Stimulated activated CD4-positive, alpha-beta T cell treated with anti-CD3 and anti-CD28 coated beads, Interleukin-15, amount 100 ng/mL, for 48 hours (primary cell): Measurements from ENCODE around the gene TM9SF1.
"Not testable (repeated sequence)": the region's sequence is repeated elsewhere in the genome, so short reads cannot be mapped to it uniquely, and the experiment has no call there.

Experiments used
- DNase-seq, 2 donors: peaks; one replicate each; pipeline ENCODE4 v3.0.0-alpha.2; 2020; ENCODE audit warnings: low read depth in 2 of 2

Gene TM9SF1

DNA sequence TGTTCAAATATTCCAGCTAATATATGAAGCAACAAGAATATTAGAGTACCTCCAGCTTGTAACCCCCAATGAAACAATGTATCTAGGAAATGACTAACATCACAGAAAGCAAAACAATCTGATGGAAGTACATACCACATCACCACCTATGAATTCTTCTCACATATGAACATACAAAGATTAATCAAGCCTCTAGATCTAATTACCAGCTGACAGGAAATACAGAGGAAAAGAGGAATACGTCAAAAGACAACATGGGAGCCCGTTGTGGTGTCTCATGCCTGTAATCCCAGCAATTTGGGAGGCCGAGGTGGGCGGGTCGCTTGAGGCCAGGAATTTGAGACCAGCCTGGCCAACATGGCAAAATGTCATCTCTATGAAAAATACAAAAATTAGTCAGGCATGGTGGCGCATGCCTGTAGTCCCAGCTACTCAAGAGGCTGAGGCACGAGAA lies 29.4 kb upstream of the TM9SF1 start:
- no peak for DNase-seq

DNA sequence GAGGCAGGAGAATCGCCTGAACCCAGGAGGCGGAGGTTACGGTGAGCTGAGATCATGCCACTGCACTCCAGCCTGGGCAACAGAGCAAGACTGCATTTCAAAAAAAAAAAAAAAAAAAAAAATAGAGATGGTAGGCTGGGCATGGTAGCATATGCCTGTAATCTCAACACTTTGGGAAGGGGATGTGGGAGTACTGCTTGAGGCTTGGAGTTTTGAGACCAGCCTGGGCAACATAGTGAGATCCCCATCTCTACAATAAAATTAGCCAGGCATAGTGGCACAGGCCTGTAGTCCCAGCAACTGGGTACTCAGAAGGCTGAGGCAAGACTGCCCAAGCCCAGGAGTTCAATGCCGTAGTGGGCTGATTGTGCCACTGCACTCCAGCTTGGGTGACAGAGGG lies 27.7 kb upstream of the TM9SF1 start:
- not testable (repeated sequence) for DNase-seq

- no peak for DNase-seq
Observed at GRCh38 chr14:24219521-24219920, 24.3 kb upstream of the TM9SF1 start.

- no peak for DNase-seq
Observed at GRCh38 chr14:24219080-24219479, 23.8 kb upstream of the TM9SF1 start.

DNA sequence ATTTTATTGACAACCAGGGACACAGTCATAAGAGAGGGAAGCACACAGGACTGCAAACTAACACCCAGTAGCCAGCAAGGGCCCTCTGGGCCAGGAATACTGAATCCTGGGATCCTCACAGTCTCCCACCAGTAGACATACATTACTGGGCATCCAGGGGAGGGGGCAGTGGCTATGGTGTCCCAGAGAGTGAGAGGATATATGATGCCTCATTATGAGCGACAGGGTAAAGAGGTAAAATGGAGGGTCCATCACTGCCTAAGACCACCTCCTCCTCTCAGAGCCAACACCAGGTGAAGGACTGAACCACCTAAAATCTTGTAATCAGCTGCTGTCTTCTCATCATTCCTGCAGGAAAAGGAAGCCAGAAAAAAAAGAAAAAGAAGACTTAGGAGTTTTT lies 21.6 kb upstream of the TM9SF1 start:
- not testable (repeated sequence) for DNase-seq

GRCh38 chr14:24216345-24216699 lies 21.1 kb upstream of the TM9SF1 start:
- DNase-seq: no peak

- DNase-seq: peak; percentile 71 to 77
Observed at GRCh38 chr14:24215495-24216344, 20.5 kb upstream of the TM9SF1 start, which contains the start of gene MDP1. Gene MDP1, minus strand, starts transcription at chr14:24216066. Its CDS starts 111 bp downstream, at chr14:24215955.

GRCh38 chr14:24213866-24214662 lies 18.8 kb upstream of the TM9SF1 start:
- DNase-seq: no peak

DNA sequence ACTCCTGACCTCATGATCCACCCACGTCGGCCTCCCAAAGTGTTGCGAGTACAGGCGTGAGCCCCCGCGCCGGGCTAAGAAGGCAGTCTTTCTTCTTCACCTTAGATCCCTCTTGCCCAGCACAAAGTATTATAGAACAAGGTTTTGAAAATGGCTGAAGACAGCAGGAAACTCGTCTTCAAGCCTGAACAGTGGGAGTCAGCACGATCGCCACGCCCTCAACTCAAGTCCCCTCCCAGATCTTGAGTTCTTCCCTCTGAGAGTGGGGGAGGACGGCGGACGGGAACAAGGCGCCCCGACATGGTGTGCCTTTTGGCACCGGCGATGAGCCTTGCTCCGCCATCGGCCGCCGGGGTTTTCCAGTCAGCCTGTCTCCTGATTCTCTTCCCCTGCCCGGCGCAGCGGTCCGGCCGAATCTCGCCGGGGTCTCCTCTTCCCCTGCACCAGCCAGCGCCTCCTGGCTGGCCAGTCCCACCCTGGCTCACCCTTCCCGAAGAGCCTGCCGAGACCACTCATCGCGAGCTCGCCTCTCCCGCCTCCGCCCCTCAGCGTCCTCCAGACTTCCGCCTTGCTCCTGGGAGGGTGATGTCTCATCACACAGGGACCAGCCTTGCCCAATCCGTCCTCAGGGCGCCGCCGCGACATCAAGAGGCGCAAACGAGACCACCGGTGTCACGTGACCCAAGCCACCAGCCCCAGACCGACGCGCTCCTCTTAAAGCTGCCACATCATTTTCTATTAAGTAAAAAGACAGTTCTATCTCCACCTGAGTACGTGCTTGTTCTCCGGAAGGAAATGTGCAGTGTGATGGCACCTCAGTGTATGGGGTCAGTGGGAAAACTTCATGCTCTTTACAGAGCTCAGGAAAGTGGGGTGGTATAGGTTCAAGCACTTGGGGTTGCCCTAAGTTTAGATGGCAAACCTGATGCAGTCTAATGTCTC lies 18.0 kb upstream of the TM9SF1 start, which contains the start of gene CHMP4A:
CHMP4A (minus strand) TSS at position 565 of the 942 bp plus-strand sequence; CDS start at position 516, 49 bp downstream.
- DNase-seq: peak; percentile 96

DNA sequence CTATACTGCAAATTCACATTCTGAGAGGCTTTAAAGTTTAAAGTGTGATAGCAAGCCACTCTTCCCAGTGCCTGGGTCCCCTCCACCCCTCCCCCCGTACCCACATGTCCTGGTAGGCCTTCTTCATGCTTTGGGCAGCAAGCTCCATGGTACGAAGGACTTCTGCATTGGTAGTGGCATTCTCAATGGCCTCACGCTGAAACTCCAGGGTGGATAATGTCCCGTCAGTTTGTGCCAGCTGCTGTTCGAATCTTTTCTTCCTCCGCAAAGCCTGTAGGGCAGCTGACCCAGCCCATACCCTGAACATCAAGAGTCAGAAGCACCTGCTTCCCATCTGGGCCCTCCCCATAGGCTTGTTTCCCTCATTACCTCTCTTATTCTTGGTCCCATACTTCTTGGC lies 16.1 kb upstream of the TM9SF1 start:
- DNase-seq: no peak

DNA sequence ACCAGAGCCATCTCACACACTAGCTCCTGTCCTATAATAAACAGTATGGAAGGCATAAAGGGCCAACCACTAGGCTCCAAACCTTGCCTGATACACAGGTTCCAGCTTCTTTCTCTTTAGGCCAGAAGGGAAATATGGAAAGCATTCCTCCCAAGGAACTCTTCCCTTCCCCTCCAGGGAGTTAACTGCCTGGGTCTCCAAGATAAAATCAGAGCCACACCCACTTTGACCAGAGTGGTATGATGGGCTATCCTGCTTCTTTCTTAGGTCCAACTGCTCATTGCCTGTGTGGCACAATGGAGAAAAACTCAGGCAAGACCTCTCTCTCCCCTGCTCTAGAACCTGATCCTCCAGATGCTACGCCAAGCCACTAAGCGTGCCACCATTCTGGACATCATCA lies 12.4 kb upstream of the TM9SF1 start:
- no peak for DNase-seq

- DNase-seq: no peak
Observed at GRCh38 chr14:24207104-24207551, 11.9 kb upstream of the TM9SF1 start.

DNA sequence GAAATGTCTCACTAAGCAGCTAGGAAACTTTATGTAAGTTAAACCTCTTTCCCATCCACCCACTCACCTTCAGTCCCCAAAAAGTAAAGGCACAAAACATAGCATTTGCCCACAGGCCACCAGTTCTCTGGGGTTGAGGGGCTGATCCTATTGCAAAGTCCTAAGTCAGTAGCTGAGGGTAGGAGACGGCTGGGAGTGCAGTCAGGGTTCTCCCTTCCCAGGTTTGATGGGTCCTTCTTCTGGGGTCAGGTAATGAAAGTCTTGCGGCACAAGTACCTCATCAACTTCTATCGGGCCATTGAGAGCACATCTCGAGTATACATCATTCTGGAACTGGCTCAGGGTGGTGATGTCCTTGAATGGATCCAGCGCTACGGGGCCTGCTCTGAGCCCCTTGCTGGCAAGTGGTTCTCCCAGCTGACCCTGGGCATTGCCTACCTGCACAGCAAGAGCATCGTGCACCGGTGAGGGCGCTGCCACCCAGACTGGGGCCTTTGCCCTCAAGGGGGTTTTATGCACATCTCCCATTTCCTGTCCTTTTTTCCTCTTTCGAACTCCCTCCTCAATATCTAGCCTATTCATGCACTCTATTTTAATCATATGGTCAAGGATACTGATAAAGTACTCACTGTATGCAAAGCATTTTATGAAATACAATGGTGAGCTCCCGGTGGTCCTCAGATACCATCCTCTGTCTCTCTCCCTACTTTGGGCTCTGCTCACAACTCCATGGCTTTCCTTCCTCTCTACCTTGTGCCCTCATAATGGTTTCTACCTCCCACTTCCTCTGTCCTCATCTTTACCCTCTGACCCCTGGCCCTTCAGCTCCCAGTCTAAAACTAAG lies 11.2 kb upstream of the TM9SF1 start:
- DNase-seq: no peak

- no peak for DNase-seq
Observed at GRCh38 chr14:24204163-24205146, 9.2 kb upstream of the TM9SF1 start.

- DNase-seq: not testable (repeated sequence)
Observed at GRCh38 chr14:24203249-24203886, 8.1 kb upstream of the TM9SF1 start.

GRCh38 chr14:24202538-24202937 lies 7.3 kb upstream of the TM9SF1 start:
- not testable (repeated sequence) for DNase-seq

DNA sequence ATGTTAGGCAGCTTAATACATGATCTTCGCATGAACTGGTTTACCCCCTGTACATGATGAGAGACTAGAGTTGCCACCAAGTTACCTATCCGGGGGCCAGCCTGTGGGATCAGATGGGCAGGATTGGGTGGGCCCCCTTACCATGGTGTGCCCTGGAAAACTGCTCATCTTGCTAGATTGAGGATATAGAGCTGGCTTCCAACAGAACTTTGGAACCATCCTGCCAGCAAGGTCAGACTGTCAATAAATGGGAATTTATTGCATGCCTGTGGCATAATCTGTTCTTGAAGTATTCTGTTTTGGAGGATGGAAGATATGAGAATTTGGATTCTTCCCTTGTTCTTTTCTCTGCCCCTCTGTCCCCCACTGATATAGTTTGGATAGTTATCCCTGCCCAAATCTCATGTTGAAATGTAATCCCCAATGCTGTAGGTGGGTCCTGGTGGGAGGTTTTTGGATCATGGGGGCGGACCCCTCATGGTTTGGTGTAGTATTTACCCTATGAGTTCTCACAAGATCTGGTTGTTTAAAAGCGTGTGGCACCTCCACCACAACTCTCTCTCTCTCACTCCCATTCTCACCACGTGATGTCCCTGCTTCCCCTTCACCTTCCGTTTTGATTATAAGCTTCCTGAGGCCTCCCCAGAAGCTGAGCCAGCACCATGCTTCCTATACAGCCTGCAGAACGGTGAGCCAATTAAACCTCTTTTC lies 3.7 kb upstream of the TM9SF1 start:
- no peak for DNase-seq

DNA sequence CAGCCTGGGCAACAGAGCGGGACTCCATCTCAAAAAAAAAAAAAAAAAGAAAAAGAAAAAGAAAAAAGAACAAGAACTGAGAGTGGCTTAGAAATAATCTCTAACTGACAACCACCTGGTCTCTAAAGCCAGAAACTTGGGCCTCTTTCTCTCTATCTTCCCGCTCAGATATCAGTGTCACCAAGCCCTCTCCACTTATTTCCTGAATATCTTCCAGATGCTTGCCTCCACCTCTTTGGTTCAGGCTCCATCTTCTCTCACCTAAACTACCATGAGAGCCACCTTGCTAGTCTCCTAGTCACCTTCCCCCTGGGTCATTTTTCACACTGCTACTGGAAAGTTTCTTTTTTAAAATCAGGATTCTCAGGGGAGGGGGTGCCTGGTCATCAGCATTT lies 1.8 kb upstream of the TM9SF1 start:
- no peak for DNase-seq
